ENCODE results near the gene NMUR2.

- no peak for TF ChIP-seq CTCF (IDR thresholded peaks at IDR 0.05; ENCODE audit: low read depth, low read length)
- no peak for TF ChIP-seq MAX (IDR thresholded peaks at IDR 0.05; ENCODE audit: low read depth, low read length)
- TF ChIP-seq MYC (IDR thresholded peaks at IDR 0.05; ENCODE audit: low read depth, low read length) = no peak
Observed at GRCh38 chr5:152443935-152444334, 38.9 kb upstream of the NMUR2 start.

Data from NB4 (cell line).